ENCODE measurements around the gene WDR3.

WDR3 gene

DNA sequence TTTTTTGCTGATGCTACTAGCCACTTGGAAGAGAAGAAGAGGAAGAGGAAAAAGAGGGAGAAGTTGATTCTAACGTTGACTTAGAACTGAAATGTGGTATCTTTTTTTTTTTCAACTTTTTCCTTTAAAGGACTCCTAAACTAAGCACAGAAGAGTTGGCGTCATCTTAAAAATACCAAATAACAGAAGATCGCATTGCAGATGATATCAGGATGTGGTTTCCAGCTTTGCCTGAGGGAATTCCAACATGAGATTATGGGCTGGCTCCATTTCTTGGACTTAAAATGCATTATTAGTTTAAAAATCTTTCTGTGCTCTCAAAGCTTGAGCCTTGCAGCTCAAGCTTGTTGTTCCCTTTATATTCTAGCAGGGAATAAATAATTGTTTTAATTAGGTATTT, 29.8 kb downstream of the WDR3 start:
- no peak for DNase-seq

DNA sequence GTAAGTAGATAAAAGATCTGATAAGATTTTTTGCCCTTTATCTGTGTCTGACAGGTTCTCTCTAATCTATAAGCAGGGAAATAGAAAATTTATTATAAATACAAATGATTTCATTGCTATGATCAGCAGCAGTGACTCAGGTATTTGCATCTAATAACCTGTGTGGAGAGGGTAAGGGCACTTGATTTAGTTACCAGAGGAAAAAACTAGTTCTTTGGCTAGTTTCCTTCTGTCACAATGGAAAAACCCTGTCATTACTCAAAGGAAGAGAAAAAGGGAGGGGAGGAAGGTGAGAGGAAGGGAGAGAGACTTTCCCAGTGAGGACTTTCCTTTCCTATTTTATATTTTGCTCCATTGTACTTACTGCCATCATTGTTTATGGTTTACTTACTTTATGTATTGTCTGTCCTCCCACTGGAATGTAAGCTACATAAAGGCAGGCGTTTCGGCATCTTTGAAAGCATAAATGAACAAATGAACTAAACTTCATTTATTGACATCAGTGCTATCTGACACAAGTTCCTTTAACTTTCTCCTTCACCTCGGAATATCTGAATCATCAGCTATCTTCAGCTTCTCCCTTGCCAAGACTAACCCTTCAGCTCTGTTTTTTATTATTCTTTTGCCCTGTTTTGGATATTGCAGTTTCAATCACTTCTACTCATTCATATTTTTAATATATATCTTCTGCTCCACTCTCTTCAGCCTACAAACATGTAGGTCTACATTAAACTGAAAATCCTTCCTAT, 34.9 kb downstream of the WDR3 start:
- no peak for DNase-seq

DNA sequence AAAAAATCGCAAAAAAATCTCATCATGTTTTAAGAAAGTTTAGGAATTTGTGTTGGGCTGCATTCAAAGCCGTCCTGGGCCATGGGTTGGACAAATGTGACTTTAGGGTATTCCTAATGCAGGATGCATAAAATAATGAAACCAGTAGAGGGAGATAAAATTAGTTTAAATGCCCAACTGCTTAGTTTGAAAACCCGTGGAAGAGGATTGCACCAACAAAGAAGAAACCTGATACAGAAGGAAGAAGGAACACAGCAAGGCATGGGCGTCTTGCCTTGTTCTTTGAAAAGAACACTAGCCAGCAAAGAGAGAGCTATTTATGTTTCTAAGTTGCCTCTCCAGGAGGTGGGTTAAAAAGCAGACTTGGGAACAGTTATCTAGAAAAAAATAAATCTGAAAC, 37.9 kb downstream of the WDR3 start:
- DNase-seq = no peak

DNA sequence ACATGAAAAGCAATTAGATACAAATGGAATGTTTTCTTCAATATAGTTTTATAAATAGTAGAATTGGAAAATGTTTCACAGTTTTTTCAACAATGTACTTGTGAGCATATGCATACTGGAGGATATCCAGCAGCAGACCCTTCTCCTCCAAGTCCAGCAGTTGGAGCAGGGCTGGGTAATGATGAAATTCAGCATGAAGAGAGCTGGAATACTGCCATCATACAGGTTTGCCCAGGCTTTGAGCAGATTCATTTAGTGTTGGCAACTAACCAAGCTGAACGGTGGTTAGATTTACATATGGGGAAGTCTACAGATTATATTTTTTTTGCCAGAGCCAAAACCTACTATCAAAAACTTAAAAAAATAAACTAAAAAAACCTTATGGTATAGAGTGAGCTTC, 38.3 kb downstream of the WDR3 start:
- no peak for DNase-seq

DNA sequence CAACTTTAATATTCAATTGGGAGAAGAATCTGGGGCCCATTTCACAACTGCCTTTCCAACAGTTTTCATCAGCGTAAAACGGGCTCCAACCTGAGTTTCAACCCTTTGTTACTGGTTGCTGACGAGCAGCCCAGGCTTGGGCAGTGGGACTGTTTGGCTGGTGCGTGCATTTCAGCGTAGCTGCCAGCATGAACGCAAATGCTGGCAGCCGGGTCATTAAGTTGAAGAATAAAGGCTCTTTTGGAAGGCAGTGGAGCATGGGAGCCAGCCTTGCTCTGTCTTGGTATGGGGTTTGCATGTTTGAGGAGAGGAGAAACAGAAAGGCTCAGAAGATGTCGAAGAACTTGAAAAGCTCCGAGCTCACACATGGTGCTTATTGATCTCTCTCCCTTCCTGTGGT, 40.7 kb downstream of the WDR3 start:
- DNase-seq = no peak

DNA sequence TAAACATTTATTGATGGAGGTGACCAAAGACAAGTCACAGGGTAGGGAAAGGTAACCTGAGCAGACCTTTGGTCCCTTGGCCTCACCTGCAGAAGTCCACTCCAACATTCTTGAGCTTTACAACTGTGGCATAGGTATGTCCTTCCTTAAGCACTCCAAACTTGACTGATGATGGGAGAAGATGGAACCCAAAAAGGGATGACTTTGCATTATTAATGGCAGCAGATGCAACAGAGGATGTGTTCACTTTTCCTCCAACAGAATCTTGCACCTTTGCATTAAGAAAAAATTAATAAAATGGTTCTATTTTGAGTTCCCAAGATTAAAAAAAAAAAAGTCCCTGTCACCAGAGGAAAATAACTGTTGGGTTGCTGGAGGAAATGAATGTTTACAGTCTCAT, 42.2 kb downstream of the WDR3 start:
- DNase-seq = no peak

DNA sequence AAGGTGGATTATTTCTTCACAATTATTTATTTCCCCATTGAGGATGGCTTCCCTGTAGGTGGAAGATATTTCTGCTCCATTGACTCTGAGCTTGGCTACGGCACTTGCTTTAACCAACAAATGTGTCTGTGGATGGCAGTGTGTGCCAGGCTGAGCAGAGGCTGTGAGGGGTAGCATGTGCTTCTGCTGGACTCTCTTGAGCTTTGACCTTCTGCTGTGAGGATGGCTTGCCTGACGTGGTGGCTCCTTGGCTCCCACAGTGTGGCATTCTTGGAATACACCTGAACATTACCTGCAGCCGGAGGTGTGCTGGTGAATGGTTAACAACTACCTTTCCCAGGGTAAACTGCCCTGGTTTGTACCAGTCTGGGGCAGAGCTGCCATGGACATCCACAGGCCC, 46.8 kb downstream of the WDR3 start:
- DNase-seq = no peak

DNA sequence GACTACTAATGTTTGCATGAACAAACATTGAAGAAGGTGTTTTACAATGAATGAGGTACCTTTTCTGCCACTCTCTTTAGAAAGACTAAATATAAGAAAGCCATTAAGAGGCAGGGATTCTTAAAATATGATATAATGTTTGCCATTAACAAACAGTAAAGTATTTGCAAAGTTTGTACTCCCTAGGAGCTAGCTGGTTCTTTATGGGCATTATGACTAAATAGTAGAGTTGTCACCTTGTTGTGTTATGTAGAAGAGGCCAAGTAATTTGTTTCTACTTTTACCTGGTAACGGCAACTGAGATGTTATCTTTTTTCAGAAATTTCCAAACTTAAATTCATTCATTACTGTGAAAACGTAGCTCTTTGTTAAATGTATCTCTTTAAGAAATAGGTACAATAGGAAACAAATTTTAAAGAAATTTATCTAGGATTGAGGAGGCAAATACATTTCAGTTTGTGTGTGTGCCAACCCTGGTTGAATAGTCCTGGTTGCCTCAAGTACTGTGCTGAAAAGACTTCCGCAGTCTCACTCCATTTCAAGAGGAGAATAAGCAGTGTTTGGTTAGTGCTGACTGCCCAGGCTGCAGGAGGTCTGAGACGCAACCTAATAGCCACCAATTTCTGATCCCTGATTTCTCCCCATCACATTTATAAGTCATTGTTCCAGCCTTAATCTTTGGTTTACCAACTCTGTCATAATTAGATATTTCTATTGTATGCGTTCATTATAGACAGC, 52.1 kb downstream of the WDR3 start:
- DNase-seq = no peak

DNA sequence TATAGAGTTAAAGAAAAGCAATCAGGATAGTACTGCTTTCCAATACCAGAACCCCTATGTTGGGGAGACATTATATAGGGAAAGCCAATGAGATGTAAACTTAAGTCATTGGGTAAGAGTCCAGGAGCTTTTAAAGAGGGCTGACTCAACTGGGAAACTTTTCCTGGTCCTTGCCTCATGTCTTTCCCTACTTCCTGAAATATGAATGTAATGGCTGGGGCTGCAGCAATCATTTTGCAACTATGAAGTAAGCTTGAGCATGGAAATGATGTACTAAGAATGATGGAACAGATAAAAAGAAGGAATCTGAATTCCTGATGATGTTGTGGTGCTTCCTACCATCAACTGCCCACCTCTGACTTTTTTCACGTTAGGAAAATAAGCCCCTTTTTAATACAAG, 55.7 kb downstream of the WDR3 start:
- DNase-seq = no peak

DNA sequence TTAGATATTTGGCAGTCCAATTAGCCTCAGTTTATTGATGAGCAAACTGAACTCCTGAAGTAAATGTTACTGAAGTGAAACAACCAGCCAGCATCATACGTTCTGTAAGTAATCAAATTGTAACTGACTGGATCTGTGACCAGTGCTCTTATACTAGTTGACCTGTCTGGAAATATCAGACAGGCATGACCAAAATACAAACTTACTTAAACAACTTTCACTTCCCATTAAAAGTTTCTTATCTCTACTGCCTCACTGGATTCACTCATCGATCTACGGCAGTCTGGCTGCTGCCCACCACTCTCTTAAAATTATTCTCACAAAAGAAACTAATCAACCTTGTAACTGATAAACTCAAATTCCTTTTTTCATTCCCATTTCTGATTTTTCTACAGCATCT, 56.4 kb downstream of the WDR3 start:
- no peak for DNase-seq

DNA sequence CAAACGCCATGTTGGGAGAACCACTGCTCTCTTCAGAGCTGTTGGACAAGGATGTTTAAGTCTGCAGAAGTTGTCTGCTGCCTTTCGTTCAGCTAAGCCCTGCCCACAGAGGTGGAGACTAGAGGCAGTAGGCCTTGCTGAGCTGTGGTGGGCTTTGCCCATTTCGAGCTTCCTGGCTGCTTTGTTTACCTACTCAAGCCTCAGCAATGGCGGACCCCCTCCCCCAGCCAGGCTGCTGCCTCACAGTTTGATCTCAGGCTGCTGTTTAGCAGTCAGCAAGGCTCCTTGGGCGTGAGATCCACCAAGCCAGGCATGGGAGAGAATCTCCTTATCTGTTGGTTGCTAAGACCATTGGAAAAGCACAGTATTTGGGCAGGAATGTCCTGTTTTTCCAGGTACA, 74.8 kb downstream of the WDR3 start:
- no peak for DNase-seq

DNA sequence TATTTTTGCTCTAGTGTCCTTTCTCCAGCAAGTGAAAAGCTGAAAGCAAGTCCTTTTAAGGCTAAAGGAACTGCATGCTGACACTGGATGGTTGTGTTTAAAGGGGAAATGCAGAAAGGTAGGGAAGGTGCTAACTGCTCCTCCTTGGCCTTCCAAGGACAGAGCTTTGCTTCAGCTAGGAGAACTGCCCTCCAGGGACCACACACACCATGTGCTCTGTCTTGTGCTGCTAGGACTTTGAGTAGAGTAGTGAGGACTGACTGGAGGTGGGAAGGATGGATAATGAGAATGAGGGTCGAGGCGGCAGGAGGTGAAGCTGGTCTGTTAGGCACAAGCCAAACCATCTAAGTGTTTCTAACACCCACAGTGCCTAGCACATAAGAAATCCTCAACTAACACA, 77.9 kb downstream of the WDR3 start:
- DNase-seq = no peak

DNA sequence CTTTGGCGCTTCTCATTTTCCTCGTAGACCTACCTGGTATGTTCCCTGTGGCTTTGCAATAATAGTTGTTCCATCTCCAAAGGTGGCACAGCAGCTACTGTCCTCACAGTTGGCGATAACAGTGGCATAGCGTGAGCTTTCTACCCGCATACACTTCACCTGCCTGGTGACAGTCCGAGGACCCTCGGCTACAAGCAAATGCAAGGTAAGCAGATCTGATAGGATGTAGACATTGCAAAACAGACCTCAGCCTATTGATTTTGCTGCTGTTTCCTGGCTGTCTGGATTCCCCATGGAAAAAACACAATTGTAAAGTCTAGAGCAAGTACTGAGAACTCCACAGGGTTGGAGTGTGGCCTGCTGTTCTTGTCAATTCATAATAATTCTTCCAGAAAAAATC, 78.5 kb downstream of the WDR3 start:
- no peak for DNase-seq

DNA sequence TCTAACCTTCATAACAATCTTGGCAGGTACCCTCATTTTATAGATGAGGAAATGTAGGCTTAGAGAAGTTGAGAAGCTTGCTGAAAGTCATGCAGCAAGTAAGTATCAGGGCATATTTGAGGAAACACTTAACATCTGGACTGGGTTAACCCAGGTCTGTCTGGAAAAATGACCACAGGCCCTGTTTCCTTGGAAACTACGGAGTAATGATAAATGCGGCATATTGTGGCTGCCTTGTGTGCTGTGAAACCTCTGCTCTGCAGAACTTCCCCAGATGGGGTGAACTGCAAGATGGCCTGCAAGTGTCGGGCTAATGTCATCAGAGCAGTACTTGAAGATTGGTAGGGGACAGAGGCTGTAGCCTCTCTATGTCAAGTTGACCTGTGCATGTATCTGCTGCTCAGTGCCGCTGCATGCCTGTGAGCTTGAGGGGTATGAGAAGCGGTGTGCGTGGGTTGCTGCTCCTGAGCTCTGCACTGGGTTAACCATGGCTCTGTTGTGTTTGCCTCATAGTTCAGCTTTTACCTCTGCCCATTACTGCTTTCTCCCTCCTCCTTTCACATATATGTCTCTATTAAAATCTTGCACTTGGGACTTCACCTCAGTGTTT, 83.1 kb downstream of the WDR3 start:
- DNase-seq = no peak

DNA sequence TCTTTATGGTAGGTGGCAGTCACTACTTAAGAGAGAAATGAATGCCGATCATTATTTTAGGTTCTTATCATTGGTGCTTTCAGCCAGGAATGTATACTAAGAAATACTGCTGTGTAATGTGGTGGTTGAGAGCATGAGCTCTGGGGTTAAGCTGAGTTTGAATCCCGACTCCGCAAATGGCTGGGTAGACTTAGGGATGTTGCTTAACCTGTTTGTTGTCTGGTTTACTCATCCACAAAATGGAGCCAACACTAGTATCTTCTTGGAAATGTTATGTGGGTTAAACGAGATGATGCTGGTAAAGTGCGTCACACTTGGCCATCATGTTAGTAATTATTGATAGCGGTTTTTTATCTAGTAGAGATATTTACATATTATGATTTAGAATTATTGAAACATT, 83.8 kb downstream of the WDR3 start:
- no peak for DNase-seq

DNA sequence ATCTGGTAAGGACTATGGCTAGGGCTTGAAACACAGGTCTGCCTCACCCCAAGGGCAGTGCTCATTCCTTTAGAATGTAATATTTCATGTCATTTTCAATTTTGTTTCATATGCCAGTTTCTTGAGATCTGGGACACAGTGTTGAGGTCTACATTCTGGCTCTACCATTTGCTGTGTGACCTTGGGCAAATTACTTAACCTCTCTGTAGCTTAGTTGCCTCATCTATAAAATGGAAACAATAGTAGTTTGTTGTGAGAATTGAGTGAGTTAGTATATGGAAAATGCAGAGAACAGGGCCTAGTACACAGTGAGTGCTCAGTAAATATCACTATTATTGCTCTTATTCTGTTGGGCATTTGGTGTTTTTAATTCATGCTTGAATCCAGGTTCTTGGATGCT, 84.4 kb downstream of the WDR3 start:
- DNase-seq = no peak

All from activated T-cell treated with anti-CD3 and anti-CD28 coated beads, Interleukin-2, amount 50 U/mL, for 48 hours (primary cell).